ENCODE results near the gene DDX25. TPM values are rescaled to one million over a fixed set of nuclear protein-coding genes. Genes with fewer than 3 reads are reported as not detected.

Gene DDX25
- total RNA-seq, 4 donors from 2014 or later = 0.06 to 0.17 TPM; not detected in 2

DNA sequence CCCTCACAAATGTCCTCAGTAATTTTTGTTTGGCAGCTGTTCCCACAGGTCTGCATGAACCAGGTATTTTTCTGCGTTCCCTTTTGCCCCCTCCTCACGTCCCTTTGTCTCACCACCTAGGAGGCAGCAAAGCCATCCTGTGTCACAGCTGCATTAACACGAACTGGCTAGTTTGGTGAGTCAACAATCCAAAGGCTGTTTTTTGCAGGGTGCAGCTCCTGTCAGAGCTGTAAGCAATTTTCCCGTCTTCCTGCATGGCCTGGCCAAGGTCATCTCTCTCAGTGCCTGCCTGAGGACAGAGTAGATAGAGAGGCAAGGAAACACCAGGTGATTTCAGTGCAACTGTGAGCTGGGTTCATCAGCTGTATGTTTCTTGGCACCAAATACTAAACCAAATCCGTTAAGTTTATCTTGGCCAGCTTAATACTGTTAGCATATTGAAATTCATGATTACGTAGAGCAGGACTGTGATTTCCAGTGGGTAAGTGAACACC, 21.0 kb downstream of the DDX25 start:
- WGBS = 65% methylated on average over 6 of the region's 6 CpGs
- Histone ChIP-seq H3K9me3 (no peaks in the 10 kb centered on the region), H3K4me3 (no peak overlapping the region), H3K4me1 (peaks cover 0 to 7% (median 3%) of the 10 kb centered on the region in 4 donors), H3K27me3 (no peaks in the 10 kb centered on the region), H3K27ac (replicated peaks in 1 of 4) (no peak overlapping the region), H3K36me3 (no peaks in the 10 kb centered on the region)
- peak; percentile 85 for DNase-seq (ENCODE audit: extremely low spot score)
- TF ChIP-seq POLR2A (IDR thresholded peaks at IDR 0.05; ENCODE audit: low read depth) (no peak), CTCF (IDR thresholded peaks at IDR 0.05) (no peak), EP300 (IDR thresholded peaks at IDR 0.05) (no peak), POLR2AphosphoS5 (IDR thresholded peaks at IDR 0.05) (no peak)
- intact Hi-C loops (cut with DNase I) = no loop called here

DNA sequence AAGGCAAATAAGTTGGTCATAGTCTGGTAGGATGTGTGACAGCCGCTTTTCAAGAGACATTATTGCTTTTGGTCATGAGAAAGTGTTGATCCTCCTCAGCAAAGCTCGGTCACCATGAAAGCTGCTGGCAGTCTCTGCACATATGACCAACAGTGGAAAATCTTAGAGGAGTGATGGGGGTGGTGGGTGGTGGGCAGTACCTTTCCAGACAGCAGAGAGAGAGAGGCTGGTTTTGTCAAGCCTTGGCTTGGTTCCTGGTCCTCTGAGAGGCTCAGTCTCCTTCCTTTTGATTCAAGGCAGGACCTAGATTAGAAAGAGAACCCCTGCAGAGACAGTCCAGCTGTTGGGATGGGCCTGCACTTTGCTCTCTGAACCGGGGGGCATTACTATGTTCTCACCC, 21.5 kb downstream of the DDX25 start:
- Histone ChIP-seq H3K27me3 (no peaks in the 10 kb centered on the region), H3K9me3 (no peaks in the 10 kb centered on the region), H3K4me3 (no peak overlapping the region), H3K36me3 (no peaks in the 10 kb centered on the region), H3K27ac (replicated peaks in 1 of 4) (no peak overlapping the region), H3K4me1 (peaks cover 0 to 7% (median 3%) of the 10 kb centered on the region in 4 donors)
- DNase-seq (ENCODE audit: extremely low spot score) = no peak
- intact Hi-C loops (cut with DNase I) = no loop called here
- 51% methylated on average over 3 of the region's 3 CpGs for WGBS
- no peak for TF ChIP-seq CTCF (IDR thresholded peaks at IDR 0.05)
- no peak for TF ChIP-seq POLR2AphosphoS5 (IDR thresholded peaks at IDR 0.05)
- no peak for TF ChIP-seq EP300 (IDR thresholded peaks at IDR 0.05)
- no peak for TF ChIP-seq POLR2A (IDR thresholded peaks at IDR 0.05; ENCODE audit: low read depth)

DNA sequence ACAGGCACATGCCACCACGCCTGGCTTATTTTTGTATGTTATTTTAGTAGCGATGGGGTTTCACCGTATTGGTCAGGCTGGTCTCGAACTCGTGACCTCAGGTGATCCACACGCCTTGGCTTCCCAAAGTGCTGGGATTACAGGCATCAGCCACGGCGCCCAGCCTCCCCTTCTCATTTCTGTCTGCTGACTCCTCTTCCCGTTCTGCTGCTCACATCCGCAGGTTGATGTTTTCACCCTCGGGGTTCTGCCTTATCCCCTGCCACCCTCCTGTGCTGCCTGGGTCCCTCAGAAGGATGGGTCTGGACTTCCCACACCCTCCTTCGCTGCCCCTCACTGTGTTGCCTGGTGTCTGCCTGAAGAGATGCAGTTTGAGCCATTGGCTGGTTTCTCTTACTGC, 22.4 kb downstream of the DDX25 start:
- no peaks in the 10 kb centered on the region for H3K36me3 ChIP-seq
- WGBS = 93% methylated on average over 12 of the region's 12 CpGs
- no peak for DNase-seq (ENCODE audit: extremely low spot score)
- H3K27ac ChIP-seq (replicated peaks in 1 of 4) = no peak overlapping the region
- no peaks in the 10 kb centered on the region for H3K27me3 ChIP-seq
- intact Hi-C loops (cut with DNase I) = no loop called here
- TF ChIP-seq EP300 (IDR thresholded peaks at IDR 0.05) (no peak), POLR2AphosphoS5 (IDR thresholded peaks at IDR 0.05) (no peak), POLR2A (IDR thresholded peaks at IDR 0.05; ENCODE audit: low read depth) (no peak), CTCF (IDR thresholded peaks at IDR 0.05) (no peak)
- H3K9me3 ChIP-seq = no peaks in the 10 kb centered on the region
- peaks cover 0 to 14% (median 6%) of the 10 kb centered on the region in 4 donors for H3K4me1 ChIP-seq
- H3K4me3 ChIP-seq = no peak overlapping the region

DNA sequence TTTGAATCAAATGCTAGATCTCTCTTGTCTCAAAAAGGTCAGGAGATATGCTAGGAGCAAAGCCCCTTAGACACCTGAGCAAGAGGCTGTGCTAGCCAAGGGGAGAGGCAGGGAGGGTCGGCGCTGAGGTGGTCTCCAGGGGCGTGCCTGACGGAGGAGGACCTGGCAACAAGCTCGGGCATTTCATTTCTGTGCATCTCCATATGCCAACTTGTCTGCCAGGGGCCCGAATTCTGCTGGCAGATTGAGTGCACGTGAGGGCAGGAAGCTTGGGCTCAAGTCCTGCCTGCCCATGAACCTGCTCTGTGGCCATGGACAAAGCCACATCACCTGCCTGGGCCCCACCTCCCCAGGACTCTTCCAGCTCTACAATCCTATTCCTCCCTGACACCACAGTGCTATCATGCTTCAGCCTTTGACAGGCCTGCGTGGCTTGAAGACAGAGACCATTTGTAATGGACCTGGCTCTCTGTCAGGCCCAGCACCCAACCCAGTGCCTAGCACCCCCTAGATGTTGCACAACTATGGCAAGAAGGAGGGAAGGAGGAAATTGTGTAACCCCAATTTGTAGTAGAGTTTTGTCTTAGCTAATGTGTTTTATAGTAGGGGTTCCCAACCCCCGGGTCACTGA, 25.3 kb downstream of the DDX25 start:
- Histone ChIP-seq H3K36me3 (no peaks in the 10 kb centered on the region), H3K4me1 (peaks cover 0 to 16% (median 7%) of the 10 kb centered on the region in 4 donors), H3K27me3 (no peaks in the 10 kb centered on the region), H3K27ac (replicated peaks in 1 of 4) (no peak overlapping the region), H3K9me3 (no peaks in the 10 kb centered on the region), H3K4me3 (no peak overlapping the region)
- intact Hi-C loops (cut with DNase I) = no loop called here
- DNase-seq (ENCODE audit: extremely low spot score) = no peak
- TF ChIP-seq POLR2AphosphoS5 (IDR thresholded peaks at IDR 0.05) (no peak), CTCF (IDR thresholded peaks at IDR 0.05) (no peak), POLR2A (IDR thresholded peaks at IDR 0.05; ENCODE audit: low read depth) (no peak), EP300 (IDR thresholded peaks at IDR 0.05) (no peak)
- WGBS = 92% methylated on average over 7 of the region's 9 CpGs

GRCh38 chr11:125930076-125930450, 25.8 kb downstream of the DDX25 start:
- intact Hi-C loops (cut with DNase I) = no loop called here
- Histone ChIP-seq H3K9me3 (no peaks in the 10 kb centered on the region), H3K4me1 (peaks cover 0 to 16% (median 7%) of the 10 kb centered on the region in 4 donors), H3K4me3 (no peak overlapping the region), H3K27ac (replicated peaks in 1 of 4) (no peak overlapping the region), H3K27me3 (no peaks in the 10 kb centered on the region), H3K36me3 (no peaks in the 10 kb centered on the region)
- WGBS = 91% methylated on average over 11 of the region's 11 CpGs
- no peak for DNase-seq (ENCODE audit: extremely low spot score)
- TF ChIP-seq POLR2AphosphoS5 (IDR thresholded peaks at IDR 0.05) (no peak), POLR2A (IDR thresholded peaks at IDR 0.05; ENCODE audit: low read depth) (no peak), EP300 (IDR thresholded peaks at IDR 0.05) (no peak), CTCF (IDR thresholded peaks at IDR 0.05) (no peak)

Measured in esophagus muscularis mucosa (tissue), 4 donors.